SU-DHL-6 (cell line): ENCODE results near the gene ARHGEF39.

ENCODE experiments used
- EZH2phosphoT487 ChIP-seq: fragments of 200-600 bp; sonication (generic), shearing (Covaris generic); conservative IDR thresholded peaks from 2 replicates; pipeline ENCODE4 v1.6.1; 2018; ENCODE audit warnings: mild to moderate bottlenecking, antibody characterized with exemption, low read length, moderate library complexity, mixed read lengths
- TF ChIP-seq, protein P1 (sequence below): fragments of 200-600 bp; sonication (generic); IDR thresholded peaks from one replicate; pipeline ENCODE4 v1.5.1; 2017; ENCODE audit warnings: antibody characterized with exemption, mild to moderate bottlenecking, low read length, moderate library complexity; ENCODE audit not compliant: insufficient read depth, poor library complexity, severe bottlenecking

DNA sequence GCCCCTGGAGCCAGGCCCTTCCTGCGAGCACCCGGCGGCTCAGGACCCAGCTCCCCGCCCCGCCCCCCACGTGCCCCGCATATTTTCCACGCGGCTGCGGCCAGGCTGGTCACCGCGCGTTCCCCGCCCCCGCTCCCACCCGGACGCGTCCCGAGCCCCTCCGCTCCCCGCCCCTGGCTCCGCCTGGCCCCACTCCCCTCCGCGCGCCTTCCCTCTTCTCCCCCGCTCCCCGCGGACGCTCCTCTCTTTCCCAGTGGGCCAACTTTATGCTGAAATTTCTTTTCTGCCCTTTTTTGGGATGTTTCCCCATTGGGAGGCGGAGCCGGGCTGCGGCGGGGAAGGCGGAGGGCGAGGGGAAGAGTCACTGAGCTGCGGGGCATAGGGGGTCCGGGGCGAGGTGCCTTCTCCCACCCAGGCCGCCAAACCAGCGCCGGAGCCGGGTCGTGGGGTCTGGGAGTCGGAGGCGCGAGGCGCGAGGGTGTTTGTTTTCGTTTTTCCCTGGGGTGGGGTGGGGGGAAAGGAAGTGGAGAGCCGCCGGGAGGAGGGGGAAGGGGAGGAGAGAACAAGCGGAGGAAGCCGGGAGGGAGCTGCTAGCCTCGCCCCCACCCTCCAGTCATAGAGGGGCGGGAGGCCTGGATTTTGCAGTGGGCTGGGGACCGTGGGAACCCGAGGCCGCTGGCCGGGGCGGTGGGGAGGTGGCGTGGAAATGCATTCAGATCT, 25.8 kb upstream of the ARHGEF39 start:
- TF ChIP-seq EZH2phosphoT487 = no peak
- TF ChIP-seq, protein P1, sequence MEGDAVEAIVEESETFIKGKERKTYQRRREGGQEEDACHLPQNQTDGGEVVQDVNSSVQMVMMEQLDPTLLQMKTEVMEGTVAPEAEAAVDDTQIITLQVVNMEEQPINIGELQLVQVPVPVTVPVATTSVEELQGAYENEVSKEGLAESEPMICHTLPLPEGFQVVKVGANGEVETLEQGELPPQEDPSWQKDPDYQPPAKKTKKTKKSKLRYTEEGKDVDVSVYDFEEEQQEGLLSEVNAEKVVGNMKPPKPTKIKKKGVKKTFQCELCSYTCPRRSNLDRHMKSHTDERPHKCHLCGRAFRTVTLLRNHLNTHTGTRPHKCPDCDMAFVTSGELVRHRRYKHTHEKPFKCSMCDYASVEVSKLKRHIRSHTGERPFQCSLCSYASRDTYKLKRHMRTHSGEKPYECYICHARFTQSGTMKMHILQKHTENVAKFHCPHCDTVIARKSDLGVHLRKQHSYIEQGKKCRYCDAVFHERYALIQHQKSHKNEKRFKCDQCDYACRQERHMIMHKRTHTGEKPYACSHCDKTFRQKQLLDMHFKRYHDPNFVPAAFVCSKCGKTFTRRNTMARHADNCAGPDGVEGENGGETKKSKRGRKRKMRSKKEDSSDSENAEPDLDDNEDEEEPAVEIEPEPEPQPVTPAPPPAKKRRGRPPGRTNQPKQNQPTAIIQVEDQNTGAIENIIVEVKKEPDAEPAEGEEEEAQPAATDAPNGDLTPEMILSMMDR = no peak
